H9 (cell line): ENCODE measurements around the gene NDE1. TPM values are rescaled to one million over a fixed set of nuclear protein-coding genes. Genes with fewer than 3 reads are reported as not detected.

Experiments used
- DNase-seq: peaks from one replicate; pipeline ENCODE4 v3.0.0-alpha.2; 2017
- H2AFZ ChIP-seq: one replicate; pipeline ENCODE4 v1.6.1; 2013; ENCODE audit warnings: mild to moderate bottlenecking, low read length, control low read depth, moderate library complexity
- H2AK5ac ChIP-seq: 2 replicates; pipeline ENCODE4 v1.6.1; 2013; ENCODE audit warnings: low read length, control low read depth, mixed read lengths; ENCODE audit not compliant: insufficient read length
- H2BK120ac ChIP-seq: one replicate; pipeline ENCODE4 v1.6.1; 2013; ENCODE audit warnings: low read depth, mild to moderate bottlenecking, low read length, control low read depth, inconsistent platforms; ENCODE audit not compliant: poor library complexity, severe bottlenecking
- H2BK12ac ChIP-seq: 2 replicates; pipeline ENCODE4 v1.6.1; 2013; ENCODE audit warnings: low read length, control low read depth, mixed read lengths, low read depth; ENCODE audit not compliant: insufficient read length
- H2BK15ac ChIP-seq: 2 replicates; pipeline ENCODE4 v1.6.1; 2013; ENCODE audit warnings: low read depth, low read length, control low read depth
- H2BK20ac ChIP-seq: one replicate; pipeline ENCODE4 v1.6.1; 2013; ENCODE audit warnings: low read depth, mild to moderate bottlenecking, low read length, control low read depth, inconsistent platforms; ENCODE audit not compliant: poor library complexity, severe bottlenecking
- H2BK5ac ChIP-seq: 2 replicates; pipeline ENCODE4 v1.6.1; 2013; ENCODE audit warnings: low read length, control low read depth, mixed read lengths; ENCODE audit not compliant: insufficient read length
- H3K14ac ChIP-seq: 2 replicates; pipeline ENCODE4 v1.6.1; 2013; ENCODE audit warnings: low read length, control low read depth; ENCODE audit not compliant: insufficient read depth
- H3K18ac ChIP-seq: 2 replicates; pipeline ENCODE4 v1.6.1; 2013; ENCODE audit warnings: low read depth, mild to moderate bottlenecking, mixed read lengths, low read length, control low read depth; ENCODE audit not compliant: insufficient read length
- H3K23ac ChIP-seq: 2 replicates; pipeline ENCODE4 v1.6.1; 2013; ENCODE audit warnings: low read length, control low read depth, mixed read lengths, low read depth; ENCODE audit not compliant: insufficient read length
- H3K23me2 ChIP-seq: 2 replicates; pipeline ENCODE4 v1.6.1; 2013; ENCODE audit warnings: low read depth, mild to moderate bottlenecking, mixed read lengths, low read length, control low read depth; ENCODE audit not compliant: insufficient read length, poor library complexity, severe bottlenecking
- H3K27ac ChIP-seq: 2 replicates; pipeline ENCODE4 v1.5.1; 2013; ENCODE audit warnings: low read length, control low read depth, mixed read lengths, low read depth; ENCODE audit not compliant: insufficient read length
- H3K27me3 ChIP-seq: 2 replicates; pipeline ENCODE4 v1.6.1; 2013; ENCODE audit warnings: low read length, control low read depth, inconsistent platforms; ENCODE audit not compliant: insufficient read depth
- H3K4ac ChIP-seq: 2 replicates; pipeline ENCODE4 v1.6.1; 2013; ENCODE audit warnings: low read depth, mild to moderate bottlenecking, control low read depth, inconsistent platforms, low read length, moderate library complexity
- H3K4me1 ChIP-seq: 2 replicates; pipeline ENCODE4 v1.6.1; 2013; ENCODE audit warnings: low read length, control low read depth, inconsistent platforms; ENCODE audit not compliant: insufficient read depth
- H3K4me2 ChIP-seq: 2 replicates; pipeline ENCODE4 v1.6.1; 2013; ENCODE audit warnings: low read length, control low read depth, mixed read lengths; ENCODE audit not compliant: insufficient read length, insufficient read depth
- H3K56ac ChIP-seq: 2 replicates; pipeline ENCODE4 v1.6.1; 2013; ENCODE audit warnings: low read depth, mild to moderate bottlenecking, mixed read lengths, low read length, control low read depth; ENCODE audit not compliant: insufficient read length
- H3K79me1 ChIP-seq: 2 replicates; pipeline ENCODE4 v1.6.1; 2013; ENCODE audit warnings: low read depth, mild to moderate bottlenecking, moderate library complexity, low read length, control low read depth, inconsistent platforms; ENCODE audit not compliant: insufficient read depth, poor library complexity, severe bottlenecking
- H3K79me2 ChIP-seq: 2 replicates; pipeline ENCODE4 v1.6.1; 2013; ENCODE audit warnings: low read length, control low read depth, inconsistent platforms; ENCODE audit not compliant: insufficient read depth
- H3K9ac ChIP-seq: 2 replicates; pipeline ENCODE4 v1.6.1; 2013; ENCODE audit warnings: low read length, control low read depth, mixed read lengths; ENCODE audit not compliant: insufficient read length; ENCODE audit errors: extremely low read depth
- H3K9me3 ChIP-seq: one replicate; pipeline ENCODE4 v1.6.1; 2013; ENCODE audit warnings: low read depth, low read length, inconsistent platforms; ENCODE audit not compliant: control insufficient read depth
- H3T11ph ChIP-seq: one replicate; pipeline ENCODE4 v1.6.1; 2013; ENCODE audit warnings: mild to moderate bottlenecking, low read length, control low read depth, inconsistent platforms
- H4K20me1 ChIP-seq: one replicate; pipeline ENCODE4 v1.6.1; 2013; ENCODE audit not compliant: control insufficient read depth, insufficient read length, insufficient read depth
- H4K5ac ChIP-seq: 2 replicates; pipeline ENCODE4 v1.6.1; 2013; ENCODE audit warnings: low read depth, mild to moderate bottlenecking, mixed read lengths, low read length, control low read depth; ENCODE audit not compliant: insufficient read length
- H4K8ac ChIP-seq: replicated peaks from 2 replicates; pipeline ENCODE4 v1.6.1; 2013; ENCODE audit warnings: low read length, control low read depth, mixed read lengths, low read depth; ENCODE audit not compliant: insufficient read length
- H4K91ac ChIP-seq: 2 replicates; pipeline ENCODE4 v1.6.1; 2013; ENCODE audit warnings: low read depth, mild to moderate bottlenecking, moderate library complexity, mixed read lengths, low read length, control low read depth; ENCODE audit not compliant: insufficient read length
- H3K27ac Mint-ChIP-seq, 3 experiments: 2 replicates in 2 of 3; 3 replicates in 1 of 3; pipeline ENCODE4 v1.8.0; 2020 to 2021; ENCODE audit warnings: mixed read lengths in 3 of 3, mild to moderate bottlenecking in 1 of 3, moderate library complexity in 1 of 3
- H3K27me3 Mint-ChIP-seq: 2 replicates; pipeline ENCODE4 v1.8.0; 2021; ENCODE audit warnings: low read depth, mild to moderate bottlenecking, moderate library complexity, mixed read lengths
- H3K36me3 Mint-ChIP-seq, 3 experiments: 2 replicates in 2 of 3; 3 replicates in 1 of 3; pipeline ENCODE4 v1.8.0; 2020 to 2021; ENCODE audit warnings: low read depth in 3 of 3, mixed read lengths in 3 of 3; ENCODE audit not compliant: insufficient read depth in 1 of 3
- H3K4me1 Mint-ChIP-seq, 2 experiments: 2 replicates each; pipeline ENCODE4 v1.8.0; 2020; ENCODE audit warnings: mixed read lengths in 2 of 2
- H3K4me3 Mint-ChIP-seq, 2 experiments: 2 replicates in 1 of 2; 3 replicates in 1 of 2; pipeline ENCODE4 v1.8.0; 2020 to 2021; ENCODE audit warnings: mild to moderate bottlenecking in 2 of 2, mixed read lengths in 2 of 2, moderate library complexity in 1 of 2
- H3K9me3 Mint-ChIP-seq, 2 experiments: 2 replicates in 1 of 2; 3 replicates in 1 of 2; pipeline ENCODE4 v1.8.0; 2020; ENCODE audit warnings: mild to moderate bottlenecking in 2 of 2, mixed read lengths in 2 of 2, moderate library complexity in 1 of 2
- CTCF ChIP-seq: fragments of 200-600 bp; sonication (generic); conservative IDR thresholded peaks from 3 replicates; pipeline ENCODE4 v1.8.0; 2021; ENCODE audit warnings: antibody characterized with exemption, mild to moderate bottlenecking
- WGBS: extraction: QIAGEN DNeasy Blood & Tissue Kit; methylation state at CpG from one replicate; pipeline ENCODE4 v1.1.7; 2013; ENCODE audit warnings: missing lambda C conversion rate, low lambda C conversion rate, mixed read lengths; ENCODE audit not compliant: insufficient read length; ENCODE audit errors: extremely low coverage; 5-methylcytosine and 5-hydroxymethylcytosine counted together
- total RNA-seq: library from RNA; stranded (reverse); gene quantifications from 2 replicates; pipeline ENCODE4 v1.2.1, GENCODE V29; 2021

The NDE1 gene
- total RNA-seq, 1 experiment from 2014 or later: 49.6 TPM

GRCh38 chr16:15771694-15772093 is 121.6 kb downstream of the NDE1 start:
- Histone ChIP-seq H2BK15ac (no peak overlapping the region), H3T11ph (no peak overlapping the region), H2BK5ac (no peak overlapping the region), H2AK5ac (no peak overlapping the region), H2BK20ac (no peak overlapping the region), H3K4me1 (no peaks in the 10 kb centered on the region), H3K14ac (no peak overlapping the region), H2AFZ (no peak overlapping the region), H3K27ac (no peak overlapping the region), H3K23me2 (no peaks in the 10 kb centered on the region), H3K9me3 (no peaks in the 10 kb centered on the region), H2BK12ac (no peak overlapping the region), H3K23ac (no peak overlapping the region), H4K8ac (no peak overlapping the region), H3K9ac (no peak overlapping the region), H3K27me3 (no peaks in the 10 kb centered on the region), H3K56ac (no peak overlapping the region), H3K4me2 (no peak overlapping the region), H3K18ac (no peak overlapping the region), H4K91ac (no peak overlapping the region), H2BK120ac (no peak overlapping the region), H4K20me1 (no peaks in the 10 kb centered on the region), H3K79me2 (no peaks in the 10 kb centered on the region), H3K79me1 (no peaks in the 10 kb centered on the region), H3K4ac (no peak overlapping the region), H4K5ac (no peak overlapping the region)
- Mint-ChIP-seq H3K27me3 (peaks cover 2% of the 10 kb centered on the region; the same call in 1 of the 2 replicates), H3K9me3 (no peaks in the 10 kb centered on the region), H3K4me3 (no peak overlapping the region), H3K27ac (no peak overlapping the region), H3K36me3 (no peaks in the 10 kb centered on the region), H3K4me1 (no peaks in the 10 kb centered on the region)
- TF ChIP-seq CTCF: no peak
- no peak for DNase-seq
- WGBS: no CpG with 5 or more reads among the region's 7 CpGs
